CD8-positive, alpha-beta memory T cell (primary cell): ENCODE data around the gene ZNF335. TPM values are rescaled to one million over a fixed set of nuclear protein-coding genes. Genes with fewer than 3 reads are reported as not detected.
"Not testable (repeated sequence)": the region's sequence is repeated elsewhere in the genome, so short reads cannot be mapped to it uniquely, and the experiment has no call there.

Experiments used
- CTCF ChIA-PET: fragments of 350-600 bp; sonication (Branson Sonifier 250); formaldehyde crosslinking; loops from one replicate; lab custom pipeline; 2021; ENCODE audit warnings: antibody characterized with exemption; lab: Charles Lee
- POLR2A ChIA-PET: fragments of 350-600 bp; sonication (Branson Sonifier 250); formaldehyde crosslinking; loops from one replicate; lab custom pipeline; 2021; ENCODE audit warnings: antibody characterized with exemption; lab: Charles Lee
- DNase-seq, 5 donors: peaks; one replicate each; pipeline versions ENCODE4 v3.0.0 to v3.0.0-alpha.2; 2020 to 2022; ENCODE audit warnings: mixed read lengths in 1 of 5
- H3K27ac ChIP-seq: one replicate; pipeline ENCODE4 v1.7.0; 2013; ENCODE audit warnings: low read depth, mild to moderate bottlenecking, low read length, moderate library complexity
- H3K27me3 ChIP-seq: 2 replicates; pipeline ENCODE4 v1.7.0; 2013; ENCODE audit warnings: low read length, mild to moderate bottlenecking; ENCODE audit not compliant: insufficient read depth, poor library complexity, severe bottlenecking
- H3K36me3 ChIP-seq: 2 replicates; pipeline ENCODE4 v1.7.0; 2013; ENCODE audit warnings: mild to moderate bottlenecking, low read length, moderate library complexity; ENCODE audit not compliant: insufficient read depth
- H3K4me1 ChIP-seq: 2 replicates; pipeline ENCODE4 v1.7.0; 2013; ENCODE audit warnings: mild to moderate bottlenecking, low read length, moderate library complexity; ENCODE audit not compliant: insufficient read depth
- H3K4me3 ChIP-seq: 2 replicates; pipeline ENCODE4 v1.7.0; 2013; ENCODE audit warnings: mild to moderate bottlenecking, low read length
- H3K9me3 ChIP-seq: 2 replicates; pipeline ENCODE4 v1.7.0; 2013; ENCODE audit warnings: mild to moderate bottlenecking, low read length
- H3K27ac Mint-ChIP-seq, 8 donors: one replicate each; pipeline ENCODE4 v1.8.0; 2020 to 2021; ENCODE audit warnings: mixed read lengths in 8 of 8, mild to moderate bottlenecking in 6 of 8, inconsistent platforms in 3 of 8, moderate library complexity in 3 of 8
- H3K27me3 Mint-ChIP-seq, 2 donors: one replicate each; pipeline ENCODE4 v1.8.0; 2020 to 2021; ENCODE audit warnings: mixed read lengths in 2 of 2, mild to moderate bottlenecking in 1 of 2, moderate library complexity in 1 of 2
- H3K36me3 Mint-ChIP-seq, 3 donors: one replicate each; pipeline ENCODE4 v1.8.0; 2020 to 2021; ENCODE audit warnings: mixed read lengths in 3 of 3, inconsistent platforms in 1 of 3, mild to moderate bottlenecking in 1 of 3
- H3K4me1 Mint-ChIP-seq, 3 donors: one replicate each; pipeline ENCODE4 v1.8.0; 2020 to 2021; ENCODE audit warnings: mixed read lengths in 3 of 3, inconsistent platforms in 1 of 3, mild to moderate bottlenecking in 1 of 3
- H3K4me3 Mint-ChIP-seq, 7 donors: one replicate each; pipeline ENCODE4 v1.8.0; 2020 to 2021; ENCODE audit warnings: mixed read lengths in 7 of 7, mild to moderate bottlenecking in 6 of 7, moderate library complexity in 4 of 7, inconsistent platforms in 2 of 7
- H3K9me3 Mint-ChIP-seq, 5 donors: one replicate each; pipeline ENCODE4 v1.8.0; 2020 to 2022; ENCODE audit warnings: mixed read lengths in 5 of 5, mild to moderate bottlenecking in 3 of 5, moderate library complexity in 2 of 5, inconsistent platforms in 1 of 5
- polyA plus RNA-seq: library from polyadenylated mRNA; unstranded; fragments of 300-500 nt; fragmentation: Illumina TruSeq; gene quantifications from one replicate; pipeline ENCODE4 v1.2.3, GENCODE V29; 2021
- total RNA-seq, 2 experiments: library from RNA; stranded (reverse); gene quantifications; one replicate each; pipeline ENCODE4 v1.2.3, GENCODE V29; 2021

Gene ZNF335
- total and polyA plus RNA-seq, 3 experiments from 2014 or later, result 14.6 to 38.3 (median 37.5) TPM

DNA sequence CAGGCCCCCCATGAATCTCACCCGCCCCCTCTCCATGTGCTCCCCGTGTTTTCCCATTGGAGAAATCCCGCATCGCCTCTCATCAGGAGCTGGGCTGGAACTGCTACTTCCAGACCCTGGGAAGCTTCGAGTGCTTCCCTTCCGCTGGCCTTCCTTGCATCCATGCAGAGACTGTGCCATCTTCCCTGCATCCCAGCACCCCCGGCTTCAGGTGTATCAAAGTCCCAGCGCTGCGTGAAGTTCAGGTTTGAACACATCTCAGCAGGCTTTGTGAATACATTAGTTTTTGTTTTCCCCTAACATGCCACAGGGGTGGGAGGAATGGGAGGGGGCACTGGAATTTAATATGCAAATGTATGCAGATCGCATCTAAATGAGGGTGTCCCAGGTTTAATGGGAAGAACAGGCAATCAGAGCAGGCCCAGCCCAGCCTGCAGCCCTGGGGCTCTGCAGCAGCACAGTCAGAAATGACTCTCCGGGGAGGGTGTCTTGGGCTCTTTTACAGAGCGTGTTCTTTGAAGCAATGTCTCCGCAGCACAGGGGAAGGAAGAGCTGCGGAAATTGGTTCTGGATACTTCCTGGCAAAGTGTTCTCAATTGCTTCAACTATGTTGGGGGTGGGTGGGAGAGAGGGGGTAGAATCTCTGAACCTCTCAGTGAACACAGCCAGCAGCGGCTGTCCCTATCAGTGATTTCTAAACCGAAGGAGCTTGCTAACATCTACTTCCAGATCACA lies 28.4 kb upstream of the ZNF335 start:
- peaks cover 69% of the 10 kb centered on the region for H3K4me1 ChIP-seq
- CTCF ChIA-PET, result interaction anchor here (1.4 to 5.6 kb wide), 3 partner anchors 13 to 31 kb away, joined by 3 to 24 read pairs (median 16); no protein-coding TSS in a partner anchor
- no peaks in the 10 kb centered on the region for H3K36me3 ChIP-seq
- no peaks in the 10 kb centered on the region for H3K27me3 ChIP-seq
- DNase-seq, result no peak
- Mint-ChIP-seq H3K4me3 (peak overlapping the region in 5 of 7 donors; percentile 1 to 65 (median 44)), H3K4me1 (peaks cover 38 to 66% (median 60%) of the 10 kb centered on the region in 3 donors), H3K27me3 (peaks cover 16 to 17% of the 10 kb centered on the region in 2 donors), H3K9me3 (no peaks in the 10 kb centered on the region), H3K36me3 (peaks cover 0 to 1% (median 0%) of the 10 kb centered on the region in 3 donors), H3K27ac (peak overlapping the region in 3 of 8 donors; percentile 47 to 53 (median 50))
- no peaks in the 10 kb centered on the region for H3K9me3 ChIP-seq
- POLR2A ChIA-PET, result no interaction called here
- no peak overlapping the region for H3K27ac ChIP-seq
- no peak overlapping the region for H3K4me3 ChIP-seq

DNA sequence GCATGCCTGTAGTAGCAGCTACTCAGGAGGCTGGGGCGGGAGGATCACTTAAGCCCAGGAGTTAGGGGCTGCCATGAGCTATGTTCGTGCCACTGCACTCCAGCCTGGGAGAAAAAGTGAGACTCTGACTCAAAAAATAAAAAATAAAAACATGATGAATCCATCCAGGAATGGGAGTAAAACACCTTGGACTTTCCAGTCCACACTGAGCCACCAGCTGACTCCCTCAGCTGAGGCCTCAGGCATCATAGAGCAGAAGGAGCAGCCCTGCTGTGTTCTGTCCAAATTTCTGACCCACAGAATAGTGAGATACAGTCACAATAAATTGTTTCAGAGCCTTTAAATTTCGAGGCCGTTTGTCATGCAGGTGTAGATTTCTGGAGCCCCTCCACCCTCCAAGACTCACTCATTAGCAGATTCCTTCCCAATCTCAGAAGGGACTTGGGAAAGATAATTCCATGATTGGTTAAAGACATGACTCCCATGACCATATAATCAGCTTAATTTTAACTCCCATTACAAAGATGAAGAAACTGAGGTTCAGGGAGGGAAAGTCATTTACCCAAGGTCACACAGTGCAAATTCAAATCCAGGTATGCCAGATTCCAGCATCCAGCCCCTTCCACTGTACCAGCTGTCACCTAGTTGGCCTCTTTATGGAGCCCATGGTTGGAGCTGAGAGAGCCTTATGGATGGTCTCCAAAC lies 27.7 kb upstream of the ZNF335 start:
- H3K9me3 ChIP-seq, result no peaks in the 10 kb centered on the region
- Mint-ChIP-seq H3K27me3 (peaks cover 10 to 22% of the 10 kb centered on the region in 2 donors), H3K36me3 (peaks cover 0 to 1% (median 0%) of the 10 kb centered on the region in 3 donors), H3K27ac (peak overlapping the region in 1 of 8 donors; percentile 45), H3K4me3 (no peak overlapping the region), H3K4me1 (peaks cover 38 to 64% (median 57%) of the 10 kb centered on the region in 3 donors), H3K9me3 (no peaks in the 10 kb centered on the region)
- H3K27me3 ChIP-seq, result no peaks in the 10 kb centered on the region
- ChIA-PET POLR2A (no interaction called here), CTCF (interaction anchor here (1.2 to 5.6 kb wide), 4 partner anchors 10 to 32 kb away, joined by 3 to 24 read pairs (median 10); no protein-coding TSS in a partner anchor)
- DNase-seq, result no peak
- no peak overlapping the region for H3K4me3 ChIP-seq
- H3K27ac ChIP-seq, result no peak overlapping the region
- H3K36me3 ChIP-seq, result no peaks in the 10 kb centered on the region
- H3K4me1 ChIP-seq, result peaks cover 63% of the 10 kb centered on the region

DNA sequence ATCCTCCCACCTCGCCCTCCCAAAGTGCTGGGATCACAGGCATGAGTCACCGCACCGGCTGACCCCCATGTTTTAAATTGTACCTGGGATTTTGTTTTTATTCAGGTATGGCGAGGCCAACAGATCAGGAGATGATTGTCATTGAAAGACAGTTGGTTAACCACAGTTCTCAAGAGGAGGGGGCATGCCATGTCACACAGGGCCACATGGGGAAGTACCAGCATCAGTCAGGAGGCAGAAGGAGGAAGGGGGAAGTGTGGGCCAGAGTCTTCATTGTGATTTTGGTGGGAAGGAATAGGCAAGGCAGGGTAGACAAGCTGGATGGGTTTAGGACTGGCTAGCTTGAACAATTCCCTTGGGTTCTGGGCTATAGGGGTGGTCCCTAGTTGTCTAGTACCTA lies 26.8 kb upstream of the ZNF335 start:
- Mint-ChIP-seq H3K4me3 (peak overlapping the region in 4 of 7 donors; percentile 6 to 27 (median 21)), H3K4me1 (peaks cover 31 to 54% (median 48%) of the 10 kb centered on the region in 3 donors)
- CTCF ChIA-PET, result interaction anchor here (1.2 to 5.6 kb wide), 3 partner anchors 9 to 15 kb away, joined by 3 to 24 read pairs (median 16); no protein-coding TSS in a partner anchor

DNA sequence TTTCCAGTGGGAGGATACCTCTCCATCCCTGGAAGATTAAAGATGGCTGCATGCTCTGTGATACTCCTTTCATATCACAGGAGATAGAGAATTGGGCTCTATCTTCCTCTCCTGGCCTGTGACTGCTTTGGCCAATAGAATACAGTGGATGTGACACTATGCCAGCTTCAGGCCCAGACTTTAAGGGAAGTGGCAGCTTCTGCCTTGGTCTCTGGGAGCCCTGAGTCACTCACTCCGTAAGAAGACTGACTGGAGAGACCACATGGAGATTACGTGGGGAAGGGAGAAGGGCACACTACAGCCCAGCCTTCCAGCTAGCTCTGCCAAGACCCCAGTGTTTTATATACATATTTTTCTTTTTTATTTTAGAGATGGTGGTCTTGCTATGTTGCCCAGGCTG lies 26.3 kb upstream of the ZNF335 start:
- ChIA-PET CTCF (interaction anchor here (1.2 to 5.6 kb wide), 3 partner anchors 8 to 15 kb away, joined by 3 to 24 read pairs (median 4); no protein-coding TSS in a partner anchor), POLR2A (no interaction called here)
- no peak overlapping the region for H3K4me3 ChIP-seq
- H3K9me3 ChIP-seq, result no peaks in the 10 kb centered on the region
- Mint-ChIP-seq H3K27me3 (peaks cover 12 to 22% of the 10 kb centered on the region in 2 donors), H3K4me3 (no peak overlapping the region), H3K27ac (peak overlapping the region in 2 of 8 donors; percentile 2 to 19), H3K4me1 (peaks cover 29 to 52% (median 44%) of the 10 kb centered on the region in 3 donors), H3K36me3 (peaks cover 0 to 1% (median 0%) of the 10 kb centered on the region in 3 donors), H3K9me3 (no peaks in the 10 kb centered on the region)
- H3K4me1 ChIP-seq, result peaks cover 52% of the 10 kb centered on the region
- no peaks in the 10 kb centered on the region for H3K27me3 ChIP-seq
- no peak overlapping the region for H3K27ac ChIP-seq
- no peak for DNase-seq
- no peaks in the 10 kb centered on the region for H3K36me3 ChIP-seq

More for the DNA sequence above, 26.8 kb upstream of the ZNF335 start:
- peaks cover 54% of the 10 kb centered on the region for H3K4me1 ChIP-seq
- POLR2A ChIA-PET, result no interaction called here
- peaks cover 11 to 22% of the 10 kb centered on the region in 2 donors for H3K27me3 Mint-ChIP-seq
- H3K27ac Mint-ChIP-seq, result peak overlapping the region in 7 of 8 donors; percentile 2 to 71 (median 47)
- DNase-seq, result no peak
- H3K4me3 ChIP-seq, result no peak overlapping the region
- no peaks in the 10 kb centered on the region for H3K36me3 ChIP-seq
- no peaks in the 10 kb centered on the region for H3K9me3 Mint-ChIP-seq
- H3K27me3 ChIP-seq, result no peaks in the 10 kb centered on the region
- H3K36me3 Mint-ChIP-seq, result peaks cover 0 to 1% (median 0%) of the 10 kb centered on the region in 3 donors
- no peak overlapping the region for H3K27ac ChIP-seq
- no peaks in the 10 kb centered on the region for H3K9me3 ChIP-seq

DNA sequence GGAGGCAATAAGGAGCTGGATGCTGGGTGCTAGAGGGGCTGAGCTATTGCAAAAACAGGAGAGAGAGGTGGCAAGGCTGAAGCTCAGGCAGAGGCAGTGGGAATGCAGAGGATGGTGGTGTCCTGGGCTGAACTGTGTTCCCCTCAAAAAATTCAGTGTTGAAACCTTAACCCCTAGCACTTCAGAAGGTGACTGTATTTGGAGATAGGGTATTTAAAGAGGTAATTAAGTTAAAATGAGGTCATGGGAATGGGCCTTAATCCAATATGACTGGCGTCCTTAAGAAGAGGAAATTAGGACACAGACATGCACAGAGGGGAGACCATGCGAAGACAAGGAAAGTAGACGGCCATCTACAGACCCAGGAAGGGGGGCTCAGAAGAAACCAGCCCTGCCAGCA lies 25.2 kb upstream of the ZNF335 start:
- Mint-ChIP-seq H3K27ac (peak overlapping the region in 1 of 8 donors; percentile 69), H3K27me3 (peaks cover 16 to 25% of the 10 kb centered on the region in 2 donors), H3K4me1 (peaks cover 29 to 48% (median 41%) of the 10 kb centered on the region in 3 donors), H3K9me3 (no peaks in the 10 kb centered on the region), H3K36me3 (peaks cover 0 to 1% (median 0%) of the 10 kb centered on the region in 3 donors), H3K4me3 (no peak overlapping the region)
- ChIA-PET CTCF (interaction anchor here (0.8 to 5.6 kb wide), 3 partner anchors 10 to 25 kb away, joined by 3 to 24 read pairs (median 4); no protein-coding TSS in a partner anchor), POLR2A (no interaction called here)
- H3K36me3 ChIP-seq, result no peaks in the 10 kb centered on the region
- DNase-seq, result no peak
- no peaks in the 10 kb centered on the region for H3K9me3 ChIP-seq
- no peak overlapping the region for H3K27ac ChIP-seq
- H3K27me3 ChIP-seq, result no peaks in the 10 kb centered on the region
- no peak overlapping the region for H3K4me3 ChIP-seq
- H3K4me1 ChIP-seq, result peaks cover 52% of the 10 kb centered on the region

DNA sequence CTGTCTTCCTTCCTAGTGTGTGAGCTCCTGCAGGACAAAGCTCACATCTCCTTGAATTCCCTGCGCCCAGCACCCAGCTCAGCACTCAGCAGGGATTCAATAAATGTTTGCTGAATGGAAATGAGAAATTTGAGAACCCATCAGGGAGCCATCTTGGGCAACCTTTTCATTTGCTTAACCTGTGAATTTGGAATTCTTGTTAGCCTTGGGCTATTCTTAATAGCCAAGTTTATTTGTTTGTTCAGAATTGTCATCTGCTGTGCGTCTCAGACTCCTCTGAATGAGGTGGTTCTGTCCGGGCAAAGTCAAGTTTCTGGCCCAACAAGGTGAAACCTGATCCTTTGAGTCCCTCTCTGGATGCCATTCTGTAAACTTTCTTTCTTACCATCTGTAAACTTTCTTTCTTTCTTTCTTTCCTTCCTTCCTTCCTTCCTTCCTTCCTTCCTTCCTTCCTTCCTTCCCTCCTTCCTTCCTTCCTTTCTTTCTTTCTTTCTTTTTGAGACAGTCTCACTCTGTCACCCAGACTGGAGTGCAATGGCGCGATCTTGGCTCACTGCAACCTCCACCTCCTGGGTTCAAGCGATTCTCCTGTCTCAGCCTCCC lies 23.6 kb upstream of the ZNF335 start:
- CTCF ChIA-PET, result interaction anchor here (5.6 kb wide), 1 partner anchor 8 kb away, joined by 24 read pairs; no protein-coding TSS in a partner anchor
- H3K36me3 ChIP-seq, result not testable (repeated sequence)

DNA sequence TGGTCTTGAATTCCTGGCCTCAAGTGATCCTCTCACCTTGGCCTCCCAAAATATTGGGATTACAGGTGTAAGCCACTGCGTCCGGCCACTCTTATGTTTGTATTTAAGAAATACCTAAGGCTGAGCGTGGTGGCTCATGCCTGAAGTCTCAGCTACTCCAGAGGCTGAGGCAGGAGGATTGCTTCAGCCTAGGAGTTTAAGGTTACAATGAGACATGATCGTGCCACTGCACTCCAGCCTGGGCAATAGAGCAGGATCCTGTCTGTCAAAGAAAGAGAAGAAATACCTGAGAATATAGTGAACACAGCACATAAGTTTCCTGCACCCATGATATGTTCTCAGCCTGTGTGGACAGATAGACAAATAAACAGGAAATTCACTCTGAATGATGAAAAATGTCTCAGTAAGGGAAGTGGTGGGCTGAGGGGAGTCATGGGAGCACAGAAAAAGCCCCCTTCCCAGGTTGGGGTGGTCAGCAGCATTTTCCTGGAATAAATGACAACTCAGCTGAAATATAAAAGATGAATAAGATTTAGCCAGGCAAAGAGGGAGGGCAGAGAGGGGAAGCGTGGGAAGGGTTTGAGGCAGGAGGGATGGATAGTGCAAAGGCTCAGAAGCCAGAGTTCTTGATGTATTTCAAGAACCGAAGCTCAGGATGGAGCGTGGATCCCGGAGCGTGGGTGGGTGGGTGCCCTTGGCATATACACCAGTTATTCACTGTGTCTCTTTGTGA lies 22.9 kb upstream of the ZNF335 start:
- Histone ChIP-seq H3K4me1 (peaks cover 33% of the 10 kb centered on the region), H3K36me3 (no peaks in the 10 kb centered on the region), H3K9me3 (no peaks in the 10 kb centered on the region), H3K27ac (no peak overlapping the region), H3K4me3 (no peak overlapping the region), H3K27me3 (no peaks in the 10 kb centered on the region)
- no peaks in the 10 kb centered on the region for H3K9me3 Mint-ChIP-seq
- H3K36me3 Mint-ChIP-seq, result peaks cover 0 to 1% (median 0%) of the 10 kb centered on the region in 3 donors
- peaks cover 22 to 33% (median 29%) of the 10 kb centered on the region in 3 donors for H3K4me1 Mint-ChIP-seq
- H3K4me3 Mint-ChIP-seq, result no peak overlapping the region
- no peak for DNase-seq
- ChIA-PET POLR2A (no interaction called here), CTCF (interaction anchor here (0.7 to 5.6 kb wide), 2 partner anchors 8 to 20 kb away, joined by 3 to 24 read pairs; no protein-coding TSS in a partner anchor)
- H3K27ac Mint-ChIP-seq, result no peak overlapping the region
- H3K27me3 Mint-ChIP-seq, result peaks cover 23 to 35% of the 10 kb centered on the region in 2 donors

More for the DNA sequence above, 23.6 kb upstream of the ZNF335 start:
- Mint-ChIP-seq H3K27me3 (peaks cover 18 to 31% of the 10 kb centered on the region in 2 donors), H3K4me1 (peaks cover 27 to 39% (median 36%) of the 10 kb centered on the region in 3 donors)
- H3K27ac Mint-ChIP-seq, H3K4me3 Mint-ChIP-seq, H3K9me3 Mint-ChIP-seq, H3K27me3 ChIP-seq, H3K4me3 ChIP-seq, DNase-seq, H3K27ac ChIP-seq, H3K36me3 Mint-ChIP-seq, H3K9me3 ChIP-seq, POLR2A ChIA-PET: not testable (repeated sequence)
- peaks cover 40% of the 10 kb centered on the region for H3K4me1 ChIP-seq
